Loucy (cell line): Measurements from ENCODE around the gene GTSE1.
A peak's percentile ranks its signal among the peaks of the same experiment; 100 is the strongest.

Experiments
- H2AFZ ChIP-seq: fragments of 200-600 bp; sonication (generic); 2 replicates; pipeline ENCODE4 v1.6.0; 2016; ENCODE audit warnings: antibody characterized with exemption, mild to moderate bottlenecking, low read length, moderate library complexity
- H3F3A ChIP-seq: fragments of 200-600 bp; 2 replicates; pipeline ENCODE4 v1.6.0; 2016; ENCODE audit warnings: antibody characterized with exemption, low read depth, mild to moderate bottlenecking
- H3K27me3 ChIP-seq: fragments of 200-600 bp; sonication (generic); 2 replicates; pipeline ENCODE4 v1.6.1; 2014; ENCODE audit warnings: low read length, mild to moderate bottlenecking; ENCODE audit not compliant: insufficient read depth, poor library complexity, severe bottlenecking
- H3K36me3 ChIP-seq: fragments of 200-600 bp; sonication (generic); 2 replicates; pipeline ENCODE4 v1.6.1; 2016; ENCODE audit warnings: low read length; ENCODE audit not compliant: insufficient read depth
- H3K4me1 ChIP-seq: fragments of 200-600 bp; sonication (generic); 2 replicates; pipeline ENCODE4 v1.5.1; 2014; ENCODE audit warnings: low read length, mild to moderate bottlenecking; ENCODE audit not compliant: insufficient read depth, poor library complexity, severe bottlenecking
- H3K4me2 ChIP-seq: fragments of 200-600 bp; sonication (generic); 2 replicates; pipeline ENCODE4 v1.6.0; 2014; ENCODE audit warnings: antibody characterized with exemption, low read length, low read depth, mild to moderate bottlenecking; ENCODE audit not compliant: poor library complexity, severe bottlenecking
- H3K4me3 ChIP-seq: fragments of 200-600 bp; sonication (generic); 2 replicates; pipeline ENCODE4 v1.5.1; 2014; ENCODE audit warnings: low read length, mild to moderate bottlenecking, mixed read lengths; ENCODE audit not compliant: poor library complexity, severe bottlenecking
- H3K79me2 ChIP-seq: fragments of 200-600 bp; sonication (generic); 2 replicates; pipeline ENCODE4 v1.6.1; 2014; ENCODE audit warnings: low read length; ENCODE audit not compliant: insufficient read depth
- H3K9ac ChIP-seq: fragments of 200-600 bp; sonication (generic); 2 replicates; pipeline ENCODE4 v1.6.0; 2014; ENCODE audit warnings: mild to moderate bottlenecking, low read depth, low read length, moderate library complexity; ENCODE audit not compliant: poor library complexity, severe bottlenecking
- H3K9me2 ChIP-seq: fragments of 200-600 bp; sonication (generic); replicated peaks from 2 replicates; pipeline ENCODE4 v1.6.1; 2016; ENCODE audit warnings: low read depth, low read length, mixed read lengths
- H3K9me3 ChIP-seq: fragments of 200-600 bp; sonication (generic); 2 replicates; pipeline ENCODE4 v1.6.1; 2014; ENCODE audit warnings: mild to moderate bottlenecking, antibody characterized with exemption, low read length, low read depth; ENCODE audit not compliant: insufficient read depth
- H4K20me1 ChIP-seq: fragments of 200-600 bp; sonication (generic); 2 replicates; pipeline ENCODE4 v1.6.0; 2014; ENCODE audit warnings: antibody characterized with exemption, low read length, mild to moderate bottlenecking; ENCODE audit not compliant: insufficient read depth, poor library complexity, severe bottlenecking
- CTCF ChIP-seq: fragments of 200-600 bp; sonication (generic); conservative IDR thresholded peaks from 2 replicates; pipeline ENCODE4 v1.5.1; 2014; ENCODE audit warnings: mild to moderate bottlenecking, antibody characterized with exemption, low read length
- EZH2phosphoT487 ChIP-seq: fragments of 200-600 bp; IDR thresholded peaks from 2 replicates; pipeline ENCODE4 v1.6.1; 2018; ENCODE audit warnings: antibody characterized with exemption, mild to moderate bottlenecking, moderate library complexity, borderline replicate concordance

GTSE1 gene

GRCh38 chr22:46286006-46286405 is 10.7 kb upstream of the GTSE1 start:
- H3K4me1 ChIP-seq: peaks cover 41% of the 10 kb centered on the region
- TF ChIP-seq CTCF (no peak), EZH2phosphoT487 (no peak)
- H3K4me2 ChIP-seq: no peak overlapping the region
- H3K4me3 ChIP-seq: no peak overlapping the region
- no peaks in the 10 kb centered on the region for H4K20me1 ChIP-seq
- no peaks in the 10 kb centered on the region for H3K9me2 ChIP-seq
- no peaks in the 10 kb centered on the region for H3K27me3 ChIP-seq
- no peaks in the 10 kb centered on the region for H3K9me3 ChIP-seq
- H3F3A ChIP-seq: no peaks in the 10 kb centered on the region
- peaks cover 21% of the 10 kb centered on the region; the same call in 1 of the 2 replicates for H3K79me2 ChIP-seq
- H2AFZ ChIP-seq: no peak overlapping the region
- peaks cover 36% of the 10 kb centered on the region; the same call in 1 of the 2 replicates for H3K36me3 ChIP-seq
- no peak overlapping the region for H3K9ac ChIP-seq

- peaks cover 42% of the 10 kb centered on the region for H3K4me1 ChIP-seq
- H3K36me3 ChIP-seq: peaks cover 30% of the 10 kb centered on the region; the same call in 1 of the 2 replicates
- H3K9ac ChIP-seq: peak overlapping the region; percentile 84
- H3K9me2 ChIP-seq: no peaks in the 10 kb centered on the region
- no peaks in the 10 kb centered on the region for H3K9me3 ChIP-seq
- TF ChIP-seq CTCF (no peak), EZH2phosphoT487 (no peak)
- no peaks in the 10 kb centered on the region for H4K20me1 ChIP-seq
- peak overlapping the region; percentile 64 for H3K4me3 ChIP-seq
- no peaks in the 10 kb centered on the region for H3F3A ChIP-seq
- H2AFZ ChIP-seq: no peak overlapping the region
- no peaks in the 10 kb centered on the region for H3K27me3 ChIP-seq
- H3K4me2 ChIP-seq: peak overlapping the region; percentile 73
- H3K79me2 ChIP-seq: peaks cover 21% of the 10 kb centered on the region; the same call in 1 of the 2 replicates
Measured at GRCh38 chr22:46286941-46287872, 9.5 kb upstream of the GTSE1 start.

GRCh38 chr22:46287873-46288751 is 8.6 kb upstream of the GTSE1 start:
- Histone ChIP-seq H3K9me3 (no peaks in the 10 kb centered on the region), H3K9me2 (no peaks in the 10 kb centered on the region), H3K36me3 (peaks cover 27% of the 10 kb centered on the region; the same call in 1 of the 2 replicates), H3K4me1 (peaks cover 49% of the 10 kb centered on the region), H3K79me2 (peaks cover 21% of the 10 kb centered on the region; the same call in 1 of the 2 replicates), H3K9ac (peak overlapping the region; percentile 84), H2AFZ (no peak overlapping the region), H3K27me3 (no peaks in the 10 kb centered on the region), H3K4me2 (peak overlapping the region; percentile 73), H3F3A (no peaks in the 10 kb centered on the region), H3K4me3 (peak overlapping the region; percentile 64), H4K20me1 (no peaks in the 10 kb centered on the region)
- no peak for TF ChIP-seq EZH2phosphoT487
- no peak for TF ChIP-seq CTCF
